ENCODE results near the gene BTF3.
"Not testable (repeated sequence)": the region's sequence is repeated elsewhere in the genome, so short reads cannot be mapped to it uniquely, and the experiment has no call there.

Gene BTF3

GRCh38 chr5:73471654-73472053 is 26.6 kb upstream of the BTF3 start:
- TF ChIP-seq ZNF274 (IDR thresholded peaks at IDR 0.05; ENCODE audit: low read depth, low read length), result no peak
- no peak overlapping the region for H3K4me3 ChIP-seq (ENCODE audit: low read length)

- no peak overlapping the region for H3K4me3 ChIP-seq (ENCODE audit: low read length)
- no peak for TF ChIP-seq ZNF274 (IDR thresholded peaks at IDR 0.05; ENCODE audit: low read depth, low read length)
Observed at GRCh38 chr5:73472116-73472515, 26.1 kb upstream of the BTF3 start.

- TF ChIP-seq ZNF274 (IDR thresholded peaks at IDR 0.05; ENCODE audit: low read depth, low read length), result no peak
- H3K4me3 ChIP-seq (ENCODE audit: low read length), result no peak overlapping the region
Observed at GRCh38 chr5:73480500-73480899, 17.7 kb upstream of the BTF3 start.

- TF ChIP-seq ZNF274 (IDR thresholded peaks at IDR 0.05; ENCODE audit: low read depth, low read length), result no peak
- H3K4me3 ChIP-seq (ENCODE audit: low read length), result no peak overlapping the region
Observed at GRCh38 chr5:73482383-73483136, 15.7 kb upstream of the BTF3 start.

- H3K4me3 ChIP-seq (ENCODE audit: low read length), result no peak overlapping the region
- no peak for TF ChIP-seq ZNF274 (IDR thresholded peaks at IDR 0.05; ENCODE audit: low read depth, low read length)
Observed at GRCh38 chr5:73483676-73484075, 14.6 kb upstream of the BTF3 start.

- H3K4me3 ChIP-seq (ENCODE audit: low read length), result no peak overlapping the region
- no peak for TF ChIP-seq ZNF274 (IDR thresholded peaks at IDR 0.05; ENCODE audit: low read depth, low read length)
Observed at GRCh38 chr5:73484511-73484910, 13.7 kb upstream of the BTF3 start.

GRCh38 chr5:73485715-73486114 is 12.5 kb upstream of the BTF3 start:
- no peak for TF ChIP-seq ZNF274 (IDR thresholded peaks at IDR 0.05; ENCODE audit: low read depth, low read length)

GRCh38 chr5:73486119-73486899 is 11.9 kb upstream of the BTF3 start:
- no peak for TF ChIP-seq ZNF274 (IDR thresholded peaks at IDR 0.05; ENCODE audit: low read depth, low read length)
- no peak overlapping the region for H3K4me3 ChIP-seq (ENCODE audit: low read length)

More at GRCh38 chr5:73485715-73486114, 12.5 kb upstream of the BTF3 start:
- no peak overlapping the region for H3K4me3 ChIP-seq (ENCODE audit: low read length)

GRCh38 chr5:73487257-73487656 is 11.0 kb upstream of the BTF3 start:
- H3K4me3 ChIP-seq (ENCODE audit: low read length), result not testable (repeated sequence)

- no peak overlapping the region for H3K4me3 ChIP-seq (ENCODE audit: low read length)
- no peak for TF ChIP-seq ZNF274 (IDR thresholded peaks at IDR 0.05; ENCODE audit: low read depth, low read length)
Observed at GRCh38 chr5:73487815-73488214, 10.4 kb upstream of the BTF3 start.

- no peak overlapping the region for H3K4me3 ChIP-seq (ENCODE audit: low read length)
- no peak for TF ChIP-seq ZNF274 (IDR thresholded peaks at IDR 0.05; ENCODE audit: low read depth, low read length)
Observed at GRCh38 chr5:73488806-73489205, 9.4 kb upstream of the BTF3 start.

- TF ChIP-seq ZNF274 (IDR thresholded peaks at IDR 0.05; ENCODE audit: low read depth, low read length), result no peak
- H3K4me3 ChIP-seq (ENCODE audit: low read length), result no peak overlapping the region
Observed at GRCh38 chr5:73490088-73490487, 8.2 kb upstream of the BTF3 start.

GRCh38 chr5:73491155-73491554 is 7.1 kb upstream of the BTF3 start:
- H3K4me3 ChIP-seq (ENCODE audit: low read length), result no peak overlapping the region
- no peak for TF ChIP-seq ZNF274 (IDR thresholded peaks at IDR 0.05; ENCODE audit: low read depth, low read length)

- TF ChIP-seq ZNF274 (IDR thresholded peaks at IDR 0.05; ENCODE audit: low read depth, low read length), result no peak
- H3K4me3 ChIP-seq (ENCODE audit: low read length), result no peak overlapping the region
Observed at GRCh38 chr5:73493421-73493820, 4.8 kb upstream of the BTF3 start.

- no peak for TF ChIP-seq ZNF274 (IDR thresholded peaks at IDR 0.05; ENCODE audit: low read depth, low read length)
- no peak overlapping the region for H3K4me3 ChIP-seq (ENCODE audit: low read length)
Observed at GRCh38 chr5:73494721-73495120, 3.5 kb upstream of the BTF3 start.

Measured in GM08714 (cell line).